HG03139 (cell line): ENCODE measurements around the gene EIF4G3.
"Not testable (repeated sequence)": the region's sequence is repeated elsewhere in the genome, so short reads cannot be mapped to it uniquely, and the experiment has no call there.

Experiments used
- ATAC-seq: cut with Tn5 transposase; IDR thresholded peaks from one replicate; pipeline ENCODE4 v1.9.1; 2021; ENCODE audit not compliant: unreplicated experiment

Gene EIF4G3

DNA sequence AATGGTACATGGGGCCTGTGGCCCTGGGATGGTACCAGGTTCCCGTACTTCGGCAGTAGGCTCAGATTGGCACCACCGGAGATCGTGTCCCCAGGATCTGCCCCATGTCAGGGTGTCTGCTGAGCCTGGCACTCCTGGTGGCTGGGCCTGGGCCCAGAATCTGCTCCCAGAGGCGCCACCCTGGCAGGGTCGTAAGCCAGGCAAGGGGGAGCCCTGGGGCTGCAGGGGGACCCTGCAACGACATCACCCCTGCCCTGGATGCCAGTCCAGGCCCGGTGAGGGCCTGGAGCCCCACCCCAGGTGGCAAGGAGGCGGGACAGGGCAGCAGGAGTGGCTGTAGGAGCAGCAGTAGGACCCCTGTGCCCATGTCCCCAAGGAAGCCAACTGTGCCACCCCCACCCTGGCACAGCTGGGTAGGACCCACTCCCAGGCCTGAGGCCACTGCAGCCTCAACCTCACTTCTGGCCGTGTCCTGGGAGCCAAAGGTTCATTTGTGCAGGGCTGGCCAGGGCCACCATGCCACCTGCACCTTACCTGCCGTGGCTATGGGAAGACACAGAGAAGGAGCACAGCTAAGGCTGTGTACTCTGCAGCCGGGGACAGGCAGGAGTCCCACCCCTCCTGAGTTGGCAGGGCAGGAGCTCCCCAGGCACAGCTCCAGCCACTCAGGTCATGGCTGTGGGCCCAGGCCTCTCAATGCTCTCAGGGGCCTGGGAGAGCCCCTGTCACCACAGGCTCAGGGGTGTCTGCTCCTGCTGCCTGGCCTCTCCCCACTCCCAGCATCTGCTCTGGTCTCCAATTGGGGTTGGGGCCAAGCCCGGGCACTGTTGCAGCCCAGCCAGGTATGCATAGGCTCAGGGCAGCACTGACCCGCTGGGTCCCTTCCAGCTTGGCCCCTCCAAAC lies 141.7 kb downstream of the EIF4G3 start:
- no peak for ATAC-seq

DNA sequence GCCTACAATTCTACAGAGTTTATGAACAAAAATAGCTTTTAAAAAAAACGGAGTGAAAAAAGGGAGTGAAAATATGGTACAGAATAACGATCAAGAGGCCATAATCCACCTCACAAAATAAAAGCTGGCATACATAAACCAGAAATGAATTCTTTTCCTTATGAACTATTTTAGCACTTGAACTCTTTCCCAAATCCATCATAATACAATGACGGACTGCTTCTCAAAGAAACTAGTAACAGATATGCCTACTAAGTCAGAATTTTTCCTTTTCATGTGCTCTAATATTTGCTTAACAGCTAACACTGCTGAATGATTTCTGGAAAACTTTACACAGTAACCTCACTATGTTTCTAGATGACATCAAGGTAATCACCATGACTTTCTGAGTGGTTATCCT lies 144.0 kb downstream of the EIF4G3 start:
- no peak for ATAC-seq

DNA sequence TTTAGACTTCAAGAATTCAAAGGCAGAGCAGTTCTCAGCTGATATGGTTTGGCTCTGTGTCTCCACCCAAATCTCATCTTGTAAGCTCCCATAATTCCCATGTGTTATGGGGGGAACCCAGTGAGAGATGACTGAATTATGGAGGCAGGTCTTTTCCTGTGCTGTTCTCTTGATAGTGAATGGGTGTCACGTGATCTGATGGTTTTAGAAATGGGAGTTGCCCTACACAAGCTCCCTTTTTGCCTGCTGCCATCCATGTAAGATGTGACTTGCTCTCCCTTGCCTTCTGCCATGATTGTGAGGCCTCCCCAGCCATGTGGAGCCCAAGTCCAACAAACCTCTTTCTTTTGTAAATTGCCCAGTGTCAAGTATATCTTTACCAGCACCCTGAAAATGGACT lies 146.5 kb downstream of the EIF4G3 start:
- no peak for ATAC-seq

DNA sequence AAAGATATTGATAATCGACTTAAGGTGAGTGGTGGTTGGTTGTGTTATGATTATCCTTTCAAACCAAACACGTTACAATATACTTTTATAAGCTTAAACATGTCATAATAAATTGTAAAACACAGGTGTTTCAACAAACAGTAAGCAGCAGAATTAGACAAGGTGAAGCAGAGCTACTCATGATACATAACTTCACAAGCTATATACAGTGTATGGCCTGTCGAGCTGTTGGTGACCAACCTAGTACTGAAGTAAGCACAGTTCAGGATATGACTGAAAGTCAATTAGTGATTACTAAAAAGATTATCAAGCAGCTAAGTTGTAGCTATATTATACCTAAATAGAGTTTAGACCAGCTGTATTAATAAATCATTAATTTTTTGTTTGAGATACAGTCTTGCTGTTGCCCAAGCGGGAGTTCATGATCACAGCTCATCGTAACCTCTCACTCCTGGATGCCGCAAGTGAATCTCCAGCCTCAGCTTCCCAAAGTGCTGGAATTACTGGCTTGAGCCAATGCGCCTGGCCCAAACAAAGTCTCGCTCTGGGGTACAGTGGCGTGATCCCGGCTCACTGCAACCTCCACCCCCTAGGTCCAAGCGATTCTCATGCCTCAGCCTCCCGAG lies 148.1 kb downstream of the EIF4G3 start:
- ATAC-seq, result no peak

DNA sequence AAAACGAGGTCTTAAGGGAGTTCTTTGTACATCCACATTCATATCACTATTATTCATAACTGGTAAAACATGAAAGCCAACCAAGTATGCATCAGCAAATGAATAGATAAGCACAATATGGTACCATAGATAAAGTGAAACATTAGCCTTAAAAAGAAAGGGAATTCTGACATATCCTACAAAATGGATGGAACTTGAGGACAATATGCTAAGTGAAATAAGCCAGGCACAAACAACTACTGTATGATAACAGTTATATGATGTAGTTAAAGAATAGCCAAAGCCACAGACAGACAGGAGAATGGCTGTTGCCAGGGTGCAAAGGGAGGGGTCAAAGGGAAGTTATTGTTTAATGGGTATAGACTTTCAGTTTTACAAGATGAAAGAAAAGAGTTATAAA lies 148.9 kb downstream of the EIF4G3 start:
- no peak for ATAC-seq

DNA sequence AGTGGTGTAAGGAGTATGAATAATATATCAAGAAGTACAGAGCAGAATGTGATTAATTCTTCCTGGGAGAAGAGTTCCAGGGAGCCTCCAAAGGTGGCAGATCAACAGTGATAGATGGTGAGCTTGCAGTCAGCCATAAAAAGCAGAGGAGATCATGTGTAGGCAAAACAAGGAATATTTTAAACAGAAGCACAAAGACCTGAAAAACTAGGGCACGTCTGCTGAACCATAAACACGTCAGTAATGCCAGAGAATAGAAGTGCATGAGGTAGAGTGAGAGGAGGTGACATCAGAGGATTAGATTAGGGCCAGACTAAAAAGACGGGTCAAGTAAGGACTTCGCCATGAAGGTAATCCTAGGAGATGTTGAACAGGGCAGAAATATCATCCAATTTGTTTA lies 151.8 kb downstream of the EIF4G3 start:
- ATAC-seq, result no peak

DNA sequence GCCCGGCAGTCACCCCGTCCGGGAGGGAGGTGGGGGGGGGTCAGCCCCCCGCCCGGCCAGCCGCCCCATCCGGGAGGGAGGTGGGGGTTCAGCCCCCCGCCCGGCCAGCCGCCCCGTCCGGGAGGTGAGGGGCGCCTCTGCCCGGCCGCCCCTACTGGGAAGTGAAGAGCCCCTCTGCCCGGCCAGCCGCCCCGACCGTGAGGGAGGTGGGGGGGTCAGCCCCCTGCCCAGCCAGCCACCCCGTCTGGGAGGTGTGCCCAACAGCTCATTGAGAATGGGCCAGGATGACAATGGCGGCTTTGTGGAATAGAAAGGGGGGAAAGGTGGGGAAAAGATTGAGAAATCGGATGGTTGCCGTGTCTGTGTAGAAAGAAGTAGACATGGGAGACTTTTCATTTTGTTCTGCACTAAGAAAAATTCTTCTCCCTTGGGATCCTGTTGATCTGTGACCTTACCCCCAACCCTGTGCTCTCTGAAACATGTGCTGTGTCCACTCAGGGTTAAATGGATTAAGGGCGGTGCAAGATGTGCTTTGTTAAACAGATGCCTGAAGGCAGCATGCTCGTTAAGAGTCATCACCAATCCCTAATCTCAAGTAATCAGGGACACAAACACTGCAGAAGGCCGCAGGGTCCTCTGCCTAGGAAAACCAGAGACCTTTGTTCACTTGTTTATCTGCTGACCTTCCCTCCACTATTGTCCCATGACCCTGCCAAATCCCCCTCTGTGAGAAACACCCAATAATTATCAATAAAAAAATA lies 152.4 kb downstream of the EIF4G3 start:
- not testable (repeated sequence) for ATAC-seq

DNA sequence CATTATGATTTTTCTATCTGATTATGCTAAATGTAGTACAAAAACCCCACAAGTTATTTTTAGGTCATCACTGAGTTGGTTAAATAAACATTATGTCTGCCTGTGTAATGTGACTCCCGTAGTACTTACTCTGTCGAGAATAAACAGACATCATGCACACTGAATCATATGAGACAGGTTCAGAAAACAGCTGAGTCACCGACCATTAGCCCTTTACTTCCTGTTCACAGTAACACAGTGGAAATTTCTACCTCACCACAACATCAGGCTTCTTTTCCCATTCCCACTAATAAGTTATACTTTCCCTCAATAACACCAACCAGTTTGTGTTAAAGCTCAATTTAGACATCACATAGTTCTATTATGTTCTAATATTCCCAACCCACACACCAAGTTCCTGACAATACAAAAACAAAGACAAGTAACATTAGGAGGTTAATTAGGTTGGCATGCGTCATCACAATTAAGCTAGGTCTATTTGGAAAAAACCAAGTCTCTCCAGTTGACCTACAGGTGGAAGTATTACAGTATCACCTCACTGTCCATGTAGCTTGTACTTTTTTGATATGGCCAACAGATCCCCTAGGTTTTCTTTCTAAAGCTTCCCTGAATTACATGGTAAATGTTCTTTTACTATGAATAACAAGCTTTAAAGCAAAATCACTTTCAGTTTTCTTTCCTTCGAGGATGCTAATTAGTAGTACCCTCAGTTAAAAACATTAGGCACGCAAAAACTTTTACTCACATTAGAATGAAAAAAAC lies 154.2 kb downstream of the EIF4G3 start:
- ATAC-seq, result peak; percentile 93

DNA sequence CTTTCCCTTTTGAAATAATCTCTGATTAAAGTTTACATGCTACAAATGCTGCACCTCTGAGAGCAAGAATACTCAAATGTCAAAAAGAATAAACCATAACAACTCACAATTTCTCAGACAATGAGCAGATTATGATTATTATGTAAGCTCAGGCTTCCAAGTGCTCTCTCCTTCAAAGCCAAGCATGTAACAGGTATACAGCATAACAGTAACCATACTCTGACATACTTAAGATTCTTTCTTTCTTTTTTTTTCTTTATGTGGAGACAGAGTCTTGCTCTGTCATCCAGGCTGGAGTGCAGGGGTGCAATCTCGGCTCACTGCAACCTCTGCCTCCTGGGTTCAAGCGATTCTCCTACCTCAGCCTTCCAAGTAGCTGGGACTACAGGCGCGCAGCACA lies 155.4 kb downstream of the EIF4G3 start:
- ATAC-seq, result no peak

DNA sequence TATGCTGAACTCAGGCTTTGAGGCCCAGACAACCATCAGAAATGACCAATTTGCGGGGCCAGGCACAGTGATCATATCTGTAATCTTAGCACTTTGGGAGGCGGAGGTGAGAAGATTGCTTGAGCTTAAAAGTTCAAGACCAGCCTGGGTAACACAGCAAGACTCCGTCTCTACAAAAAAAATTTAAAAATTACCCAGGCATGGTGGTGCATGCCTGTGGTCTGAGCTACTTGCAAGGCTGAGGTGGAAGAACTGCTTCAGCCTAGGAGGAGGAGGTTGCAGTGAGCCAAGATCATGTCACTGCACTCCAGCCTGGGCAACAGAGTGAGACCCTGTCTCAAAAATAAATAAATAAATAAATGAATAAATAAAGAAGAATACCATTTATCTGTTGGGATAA lies 156.5 kb downstream of the EIF4G3 start:
- no peak for ATAC-seq

DNA sequence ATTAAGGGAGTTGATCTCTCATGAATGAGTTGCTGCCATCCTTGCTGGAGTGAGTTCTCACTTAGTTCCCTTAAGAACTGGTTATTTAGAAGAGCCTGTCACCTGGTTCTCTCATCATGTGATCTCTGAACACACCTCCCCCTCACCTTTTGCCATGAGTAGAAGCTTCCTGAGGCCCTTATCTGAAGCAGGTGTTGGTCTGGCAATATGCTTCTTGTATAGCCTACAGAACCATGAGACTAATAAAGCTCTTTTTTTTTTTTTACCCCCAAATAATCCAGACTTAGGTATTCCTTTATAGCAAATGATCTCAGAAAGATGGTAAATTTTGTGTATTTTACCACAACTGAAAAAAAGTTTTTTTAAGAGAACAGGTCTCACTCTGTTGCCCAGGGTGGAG lies 158.0 kb downstream of the EIF4G3 start:
- ATAC-seq, result no peak

DNA sequence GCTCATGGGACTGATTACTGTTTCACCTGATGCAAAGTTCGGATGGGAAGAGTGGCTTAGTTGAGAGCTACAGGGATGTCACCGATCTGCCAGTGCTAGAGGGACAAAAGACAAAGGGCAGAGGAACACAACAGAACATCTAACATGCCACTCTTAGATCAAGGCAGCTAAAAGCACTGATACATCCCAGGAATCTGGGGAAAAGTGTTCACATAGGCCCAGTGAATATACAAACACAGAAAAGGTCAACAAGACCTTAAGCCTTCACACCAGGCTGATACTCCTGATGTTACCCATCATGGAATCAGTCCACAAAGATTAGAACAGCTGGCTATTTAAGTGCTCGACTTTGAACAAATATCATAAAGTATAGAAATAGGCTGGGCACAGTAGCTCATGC lies 163.2 kb downstream of the EIF4G3 start:
- no peak for ATAC-seq

DNA sequence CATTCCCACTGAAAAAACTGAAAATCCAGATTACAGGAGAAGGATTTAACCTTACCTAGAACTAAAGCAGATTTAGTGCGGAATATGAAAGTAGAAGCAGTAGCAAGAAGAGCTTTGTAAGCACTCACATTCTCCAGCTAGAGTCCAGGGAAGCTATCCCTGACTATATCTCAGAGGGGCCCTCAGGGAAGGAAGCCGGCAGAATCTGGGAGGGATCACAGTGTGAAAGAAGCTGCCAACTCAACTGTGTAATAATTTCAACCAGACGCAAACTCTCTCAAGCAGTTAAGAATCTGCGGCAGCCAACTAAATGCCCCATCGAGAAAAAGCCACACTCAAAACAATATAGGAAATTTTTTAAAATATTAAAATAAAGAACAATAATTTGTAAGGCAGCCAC lies 163.8 kb downstream of the EIF4G3 start:
- no peak for ATAC-seq

DNA sequence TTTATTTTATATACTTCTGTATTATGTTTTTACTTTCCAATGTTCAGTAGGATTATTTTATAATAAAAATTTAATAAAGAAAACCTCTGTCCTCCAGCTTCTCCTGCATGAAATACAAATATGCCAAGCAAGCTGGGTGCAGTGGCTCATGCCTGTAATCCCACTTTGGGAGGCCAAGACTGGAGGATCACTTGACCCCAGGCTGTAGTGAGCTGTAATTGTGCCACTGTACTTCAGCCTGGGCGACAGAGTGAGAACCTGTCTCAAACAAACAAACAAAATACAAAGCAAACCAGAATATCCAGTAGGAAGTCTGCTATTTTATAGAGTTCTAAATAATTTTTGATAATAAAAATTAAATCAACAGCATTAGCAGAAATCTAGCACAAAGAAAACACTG lies 168.8 kb downstream of the EIF4G3 start:
- ATAC-seq, result no peak

DNA sequence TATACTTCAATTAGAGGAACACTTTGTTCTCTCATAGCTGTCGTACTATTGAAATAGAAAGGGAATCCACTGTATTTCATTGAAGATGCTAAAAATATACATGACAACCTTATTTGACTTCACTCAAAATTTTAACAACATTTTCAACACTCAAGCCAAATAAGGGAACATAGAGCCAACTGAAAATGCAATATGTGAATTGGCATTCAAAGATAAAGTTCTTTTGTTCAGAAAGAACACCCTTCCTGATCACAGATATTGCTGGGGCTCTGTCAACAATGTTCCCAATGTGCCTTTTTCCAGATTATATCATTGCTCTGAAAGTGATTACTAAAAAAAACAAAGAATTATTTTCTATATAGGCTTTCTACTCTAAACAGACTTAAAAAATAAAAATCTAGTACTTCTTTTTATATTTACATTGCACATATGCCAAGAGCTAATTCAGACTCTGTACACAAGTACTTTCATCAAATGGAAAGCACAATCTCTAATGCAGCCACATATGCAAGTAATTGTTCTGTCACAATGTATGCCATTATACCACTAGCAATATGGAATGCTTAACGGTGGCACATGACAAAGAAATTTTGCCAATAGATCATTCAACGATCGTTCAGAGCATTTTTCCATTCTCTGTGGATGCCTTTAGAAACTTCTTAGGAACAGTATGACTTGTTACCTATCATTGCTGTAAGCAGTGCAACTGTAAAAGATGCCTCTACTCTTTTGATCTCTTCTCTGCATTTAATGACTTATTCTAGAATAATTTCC lies 171.0 kb downstream of the EIF4G3 start:
- ATAC-seq, result no peak

DNA sequence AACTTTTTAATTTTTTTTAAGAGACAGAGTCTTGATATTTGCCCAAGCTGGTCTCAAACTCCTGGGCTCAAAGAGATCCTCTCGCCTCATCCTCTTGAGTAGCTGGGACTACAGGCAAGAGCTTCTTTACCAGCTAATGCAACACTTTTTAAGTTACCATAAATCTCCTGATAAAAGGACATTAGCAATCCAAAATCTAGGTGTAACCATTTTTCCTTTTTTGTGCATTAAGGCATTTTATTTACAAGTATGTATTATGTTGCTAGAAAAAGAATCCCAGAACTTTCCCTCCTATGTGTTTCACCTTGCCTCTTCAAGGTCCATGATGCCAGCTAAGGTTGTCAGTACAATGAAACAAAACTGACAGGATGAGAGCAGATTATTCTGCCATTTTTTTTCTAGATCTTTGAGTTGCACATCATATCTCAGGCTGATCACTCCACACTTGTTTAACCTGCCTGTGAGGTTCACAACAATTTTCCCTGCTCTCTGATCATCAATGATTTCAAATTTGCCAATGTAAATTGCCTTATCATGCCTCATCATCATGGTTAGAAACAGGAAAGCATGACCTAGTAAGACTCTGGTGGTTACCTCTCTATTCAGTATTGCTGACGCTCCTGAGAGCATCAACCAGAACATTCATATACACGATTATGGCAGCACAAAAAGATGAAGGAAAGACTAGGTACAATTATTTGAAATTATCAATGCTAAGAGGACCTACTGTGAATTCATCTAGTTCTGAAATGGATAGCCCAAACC lies 173.2 kb downstream of the EIF4G3 start:
- no peak for ATAC-seq

DNA sequence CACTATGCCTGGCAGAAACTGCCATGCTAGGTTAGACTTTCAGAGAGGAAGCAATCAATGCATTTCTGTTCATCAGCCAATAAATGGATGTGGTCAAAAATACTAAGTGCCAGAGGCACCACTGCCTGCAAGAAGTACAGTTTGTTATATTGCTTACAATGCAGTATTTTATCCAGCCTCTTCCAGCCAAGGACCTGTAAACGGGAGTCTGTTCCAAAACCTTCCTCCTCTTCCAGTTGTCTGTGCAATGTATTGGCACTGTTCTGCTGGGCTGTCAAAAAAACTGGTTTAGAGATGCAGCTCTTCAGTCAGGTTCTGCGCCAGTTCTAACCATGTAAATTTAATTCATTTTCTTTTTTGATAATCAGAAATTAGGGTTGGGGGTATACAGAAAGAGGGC lies 175.7 kb downstream of the EIF4G3 start:
- no peak for ATAC-seq

DNA sequence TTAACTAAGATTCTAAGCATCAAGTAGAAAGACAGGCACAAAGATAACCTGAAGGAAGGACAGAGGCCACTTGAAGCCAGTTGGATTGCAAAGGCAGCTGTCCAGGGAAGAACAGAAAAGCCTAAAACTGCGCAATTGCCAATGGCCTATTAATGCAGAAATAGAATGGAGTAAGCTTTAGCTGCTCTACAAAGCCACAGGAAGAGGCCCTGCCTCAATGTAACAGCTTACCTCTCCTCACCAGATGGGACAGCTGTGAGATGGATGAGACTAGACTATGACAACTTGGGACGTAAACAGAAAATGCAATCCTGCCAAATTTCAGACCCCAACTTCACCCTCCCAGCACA lies 176.5 kb downstream of the EIF4G3 start:
- no peak for ATAC-seq

DNA sequence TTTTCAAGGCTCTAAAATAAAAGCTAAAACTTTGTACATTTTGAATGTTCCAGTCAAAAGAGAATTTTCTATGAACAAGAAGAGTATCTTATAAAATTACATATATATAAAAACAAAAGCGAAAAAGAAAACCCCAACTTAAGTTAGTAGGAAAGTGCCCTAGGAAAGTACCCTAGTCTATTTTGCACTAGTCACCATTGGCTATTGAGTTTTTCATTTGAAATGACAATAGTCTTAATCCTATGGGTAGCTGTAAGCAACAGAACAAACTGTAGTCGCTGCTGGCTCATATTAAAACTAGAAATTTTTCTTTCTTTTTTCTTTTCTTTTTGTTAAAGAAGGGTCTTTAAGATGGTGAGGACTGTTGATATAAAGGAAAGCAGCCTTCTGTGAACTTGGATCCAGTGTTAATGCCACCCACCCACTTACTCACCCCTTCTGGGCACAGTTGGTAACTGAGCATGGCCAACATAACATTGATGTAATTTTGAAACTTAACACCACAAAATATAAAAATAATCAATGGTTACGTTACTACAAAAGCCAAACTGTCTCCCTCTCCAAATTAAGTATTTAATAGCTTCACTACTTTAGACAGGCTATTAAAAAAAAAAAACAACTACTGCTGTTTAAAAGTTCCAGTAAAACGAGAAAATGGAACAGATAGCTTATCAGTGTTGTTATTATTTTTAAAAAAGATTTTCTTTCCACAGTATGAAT lies 177.0 kb downstream of the EIF4G3 start:
- no peak for ATAC-seq
